BLaER1 treated with 17β-estradiol and CSF1 and Interleukin-3, amounts not matched to agents 10 nM and 100 nM (cell line): ENCODE data around the gene NOXO1.
"Not testable (repeated sequence)": the region's sequence is repeated elsewhere in the genome, so short reads cannot be mapped to it uniquely, and the experiment has no call there.

Experiments used
- H3K27ac ChIP-seq, 11 experiments: shearing (Covaris generic); formaldehyde crosslinking; 2 replicates each; pipeline ENCODE4 v1.8.1; 2022
- H3K27me3 ChIP-seq, 11 experiments: shearing (Covaris generic); formaldehyde crosslinking; 2 replicates each; pipeline ENCODE4 v1.8.1; 2022
- H3K36me3 ChIP-seq, 11 experiments: shearing (Covaris generic); formaldehyde crosslinking; 2 replicates each; pipeline ENCODE4 v1.8.1; 2022
- H3K4me1 ChIP-seq, 10 experiments: shearing (Covaris generic); formaldehyde crosslinking; 2 replicates each; pipeline ENCODE4 v1.8.1; 2022
- H3K4me2 ChIP-seq, 11 experiments: shearing (Covaris generic); formaldehyde crosslinking; 2 replicates each; pipeline ENCODE4 v1.8.1; 2022
- H3K4me3 ChIP-seq, 10 experiments: shearing (Covaris generic); formaldehyde crosslinking; 2 replicates each; pipeline ENCODE4 v1.8.1; 2022
- H3K9ac ChIP-seq, 11 experiments: shearing (Covaris generic); formaldehyde crosslinking; 2 replicates each; pipeline ENCODE4 v1.8.1; 2022
- H3K9me3 ChIP-seq, 11 experiments: shearing (Covaris generic); formaldehyde crosslinking; replicated peaks in 1 of 11; 2 replicates each; pipeline ENCODE4 v1.8.1; 2022
- H4K20me1 ChIP-seq, 11 experiments: shearing (Covaris generic); formaldehyde crosslinking; 2 replicates each; pipeline ENCODE4 v1.8.1; 2022
- Cebpa-rat ChIP-seq, 11 experiments: shearing (Covaris generic); IDR thresholded peaks; 2 replicates each; pipeline ENCODE4 v1.8.1; 2022

NOXO1 gene

GRCh38 chr16:1959269-1960039 is 21.8 kb downstream of the NOXO1 start, which contains the start of gene NDUFB10:
TSS of gene NDUFB10 (plus strand) at chr16:1959538. CDS start at chr16:1959625, 87 bp downstream.
- Histone ChIP-seq H3K4me1 (peaks cover 34 to 41% (median 39%) of the 10 kb centered on the region in 10 experiments), H3K36me3 (peaks cover 21 to 34% (median 30%) of the 10 kb centered on the region in 11 experiments), H3K27me3 (no peaks in the 10 kb centered on the region), H3K27ac (peak within 1 kb of the TSS; percentile 44 to 92 (median 87)), H3K9me3 (no peaks in the 10 kb centered on the region; a peak in 1 of 22 replicates), H3K4me2 (peak within 1 kb of the TSS; percentile 79 to 97 (median 95)), H4K20me1 (peaks cover 32 to 47% (median 44%) of the 10 kb centered on the region in 11 experiments), H3K9ac (peak within 1 kb of the TSS; percentile 87 to 97 (median 92)), H3K4me3 (peak within 1 kb of the TSS; percentile 70 to 96 (median 88))
- no peak for TF ChIP-seq Cebpa-rat (IDR thresholded peaks at IDR 0.05)

DNA sequence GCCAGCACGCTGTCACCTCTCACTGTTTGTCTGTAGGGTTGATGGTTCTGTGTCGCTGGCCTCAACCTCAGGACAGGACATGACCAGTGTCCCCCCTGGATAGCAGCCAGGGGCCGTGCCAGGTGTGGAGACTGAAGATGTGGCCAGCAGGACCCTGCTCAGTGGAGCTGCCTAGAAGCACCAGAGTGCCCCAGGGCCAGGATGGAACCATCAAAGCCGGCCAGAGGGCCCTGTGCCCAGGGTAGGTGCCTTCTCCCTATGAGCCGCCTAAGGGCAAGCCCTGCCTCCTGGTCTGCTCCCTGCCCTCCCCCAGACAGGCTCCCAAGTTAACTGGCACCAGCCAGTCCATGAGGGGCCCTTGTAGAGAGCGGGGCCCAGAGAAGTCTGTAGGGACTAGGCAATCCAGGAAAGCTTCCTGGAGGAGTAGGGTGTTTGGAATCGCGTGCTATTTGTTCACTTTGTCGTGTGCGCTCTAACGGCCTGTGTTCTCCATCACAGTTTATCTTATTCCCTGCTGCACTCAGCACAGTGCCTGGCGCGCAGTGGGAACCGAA is 22.5 kb downstream of the NOXO1 start:
- Histone ChIP-seq H3K27ac (peak overlapping the region in 7 of 11 experiments; percentile 4 to 92 (median 88); a peak in 6 of 22 replicates), H3K4me3 (peak overlapping the region in 9 of 10 experiments; percentile 70 to 96 (median 88); a peak in 13 of 20 replicates), H3K36me3 (peaks cover 21 to 29% (median 25%) of the 10 kb centered on the region in 11 experiments), H3K9me3 (no peaks in the 10 kb centered on the region; a peak in 1 of 22 replicates), H3K9ac (peak overlapping the region in 10 of 11 experiments; percentile 88 to 97 (median 93); a peak in 19 of 22 replicates), H3K27me3 (no peaks in the 10 kb centered on the region), H3K4me2 (peak overlapping the region; percentile 78 to 97 (median 94)), H3K4me1 (peaks cover 34 to 41% (median 39%) of the 10 kb centered on the region in 10 experiments), H4K20me1 (peaks cover 28 to 41% (median 37%) of the 10 kb centered on the region in 11 experiments)
- no peak for TF ChIP-seq Cebpa-rat (IDR thresholded peaks at IDR 0.05)

- Histone ChIP-seq H4K20me1 (peaks cover 21 to 34% (median 31%) of the 10 kb centered on the region in 11 experiments), H3K4me1 (peaks cover 29 to 37% (median 35%) of the 10 kb centered on the region in 10 experiments), H3K36me3 (peaks cover 16 to 22% (median 20%) of the 10 kb centered on the region in 11 experiments)
- H3K4me2 ChIP-seq, H3K4me3 ChIP-seq, H3K9me3 ChIP-seq, H3K9ac ChIP-seq, H3K27me3 ChIP-seq, H3K27ac ChIP-seq: not testable (repeated sequence)
Measured at GRCh38 chr16:1958143-1958491, 23.2 kb downstream of the NOXO1 start.

- Histone ChIP-seq H3K4me1 (peaks cover 24 to 31% (median 30%) of the 10 kb centered on the region in 10 experiments), H4K20me1 (peaks cover 16 to 29% (median 25%) of the 10 kb centered on the region in 11 experiments; a peak in 21 of 22 replicates), H3K36me3 (peaks cover 11 to 17% (median 14%) of the 10 kb centered on the region in 11 experiments)
- not testable (repeated sequence) for H3K27ac ChIP-seq, H3K9me3 ChIP-seq, H3K4me2 ChIP-seq, H3K27me3 ChIP-seq, H3K9ac ChIP-seq, H3K4me3 ChIP-seq
Measured at GRCh38 chr16:1957434-1958142, 23.7 kb downstream of the NOXO1 start.

- H3K27ac ChIP-seq = no peak overlapping the region
- H3K9me3 ChIP-seq = no peaks in the 10 kb centered on the region
- peaks cover 0 to 3% (median 2%) of the 10 kb centered on the region in 10 experiments; a peak in 12 of 20 replicates for H3K4me1 ChIP-seq
- H3K27me3 ChIP-seq = no peaks in the 10 kb centered on the region
- no peak overlapping the region for H3K4me2 ChIP-seq
- H3K36me3 ChIP-seq = no peaks in the 10 kb centered on the region
- H3K9ac ChIP-seq = no peak overlapping the region
- no peak overlapping the region for H3K4me3 ChIP-seq
- H4K20me1 ChIP-seq = no peaks in the 10 kb centered on the region
- no peak for TF ChIP-seq Cebpa-rat (IDR thresholded peaks at IDR 0.05)
Measured at GRCh38 chr16:1953734-1954133, 27.5 kb downstream of the NOXO1 start.

GRCh38 chr16:1950559-1950958 is 30.7 kb downstream of the NOXO1 start:
- no peak overlapping the region for H3K4me2 ChIP-seq
- H3K27ac ChIP-seq = no peak overlapping the region
- no peaks in the 10 kb centered on the region for H3K4me1 ChIP-seq
- no peak for TF ChIP-seq Cebpa-rat (IDR thresholded peaks at IDR 0.05)
- H3K9me3 ChIP-seq = no peaks in the 10 kb centered on the region
- no peak overlapping the region for H3K9ac ChIP-seq
- H3K27me3 ChIP-seq = no peaks in the 10 kb centered on the region
- no peaks in the 10 kb centered on the region for H3K36me3 ChIP-seq
- no peak overlapping the region for H3K4me3 ChIP-seq
- no peaks in the 10 kb centered on the region; a peak in 1 of 22 replicates for H4K20me1 ChIP-seq

DNA sequence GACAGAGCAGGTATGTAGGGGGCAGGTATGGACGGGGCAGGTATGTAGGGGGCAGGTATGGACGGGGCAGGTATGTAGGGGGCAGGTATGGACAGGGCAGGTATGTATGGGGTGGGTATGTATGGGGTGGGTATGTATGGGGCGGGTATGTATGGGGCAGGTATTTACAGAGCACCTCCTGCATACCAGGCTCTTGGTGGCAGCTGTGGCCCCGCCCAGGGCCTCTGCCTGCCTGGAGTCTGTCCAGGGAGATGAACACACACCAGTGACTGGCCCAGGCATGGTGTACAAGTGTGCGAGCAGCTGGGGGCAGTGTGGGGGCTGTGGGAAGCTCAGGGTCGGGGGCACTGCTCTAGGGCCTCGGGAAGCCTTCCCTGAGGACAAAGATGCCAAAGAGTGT is 31.2 kb downstream of the NOXO1 start:
- Histone ChIP-seq H3K4me3 (no peak overlapping the region), H3K27ac (no peak overlapping the region)
- TF ChIP-seq Cebpa-rat (IDR thresholded peaks at IDR 0.05) = no peak

GRCh38 chr16:1949507-1949906 is 31.8 kb downstream of the NOXO1 start:
- no peaks in the 10 kb centered on the region for H3K9me3 ChIP-seq
- H3K27ac ChIP-seq = no peak overlapping the region
- no peak for TF ChIP-seq Cebpa-rat (IDR thresholded peaks at IDR 0.05)
- no peak overlapping the region for H3K4me2 ChIP-seq
- no peaks in the 10 kb centered on the region for H3K36me3 ChIP-seq
- H3K4me3 ChIP-seq = no peak overlapping the region
- peaks cover 0 to 4% (median 0%) of the 10 kb centered on the region in 10 experiments; a peak in 3 of 20 replicates for H3K4me1 ChIP-seq
- no peaks in the 10 kb centered on the region for H3K27me3 ChIP-seq
- no peaks in the 10 kb centered on the region; a peak in 1 of 22 replicates for H4K20me1 ChIP-seq
- no peak overlapping the region for H3K9ac ChIP-seq

More for the DNA sequence above, 31.2 kb downstream of the NOXO1 start:
- H3K27me3 ChIP-seq = no peaks in the 10 kb centered on the region
- no peak overlapping the region for H3K4me2 ChIP-seq
- H3K9me3 ChIP-seq = no peaks in the 10 kb centered on the region
- no peaks in the 10 kb centered on the region for H3K4me1 ChIP-seq
- no peaks in the 10 kb centered on the region; a peak in 1 of 22 replicates for H4K20me1 ChIP-seq
- no peak overlapping the region for H3K9ac ChIP-seq
- H3K36me3 ChIP-seq = no peaks in the 10 kb centered on the region

DNA sequence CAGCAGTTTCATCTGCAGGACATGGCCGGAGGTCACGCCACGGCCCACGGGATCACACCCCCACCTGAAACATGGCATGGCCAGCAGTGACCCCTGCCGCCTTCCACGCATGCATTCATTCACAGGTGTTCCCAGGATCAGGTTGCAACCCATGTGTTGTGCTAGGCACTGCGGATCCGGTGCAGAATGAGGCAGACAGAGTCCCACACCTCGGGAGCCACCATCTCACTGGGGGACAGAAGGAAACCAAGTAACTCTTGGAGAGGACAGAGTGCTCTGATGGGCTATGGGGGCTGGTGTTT is 33.9 kb downstream of the NOXO1 start:
- no peaks in the 10 kb centered on the region for H3K36me3 ChIP-seq
- no peak overlapping the region for H3K27ac ChIP-seq
- no peak overlapping the region for H3K4me3 ChIP-seq
- no peak for TF ChIP-seq Cebpa-rat (IDR thresholded peaks at IDR 0.05)
- H4K20me1 ChIP-seq = peaks cover 0 to 4% (median 2%) of the 10 kb centered on the region in 11 experiments; a peak in 11 of 22 replicates
- H3K9ac ChIP-seq = no peak overlapping the region
- peaks cover 0 to 4% (median 0%) of the 10 kb centered on the region in 11 experiments; a peak in 3 of 22 replicates for H3K27me3 ChIP-seq
- H3K4me2 ChIP-seq = no peak overlapping the region
- peaks cover 11 to 23% (median 14%) of the 10 kb centered on the region in 10 experiments for H3K4me1 ChIP-seq
- H3K9me3 ChIP-seq = no peaks in the 10 kb centered on the region
